ENCODE measurements around the gene SPIB. TPM values are rescaled to one million over a fixed set of nuclear protein-coding genes. Genes with fewer than 3 reads are reported as not detected.
A peak's percentile ranks its signal among the peaks of the same experiment; 100 is the strongest.

Gene SPIB
- polyA plus RNA-seq, 3 donors, result 0.97 to 1.4 (median 0.99) TPM

GRCh38 chr19:50414864-50415660, 3.7 kb upstream of the SPIB start:
- peak in 6 of 11 donors; percentile 36 to 63 (median 50) for DNase-seq (ENCODE audit: extremely low read depth in 1 of 11, low read depth in 9 of 11, low spot score in 4 of 11)

- no peak for DNase-seq (ENCODE audit: extremely low read depth in 1 of 11, low read depth in 9 of 11, low spot score in 4 of 11)
Measured at GRCh38 chr19:50415661-50416033, 3.1 kb upstream of the SPIB start.

GRCh38 chr19:50416034-50416977, 2.4 kb upstream of the SPIB start:
- no peak for DNase-seq (ENCODE audit: extremely low read depth in 1 of 11, low read depth in 9 of 11, low spot score in 4 of 11)

- no peak for DNase-seq (ENCODE audit: extremely low read depth in 1 of 11, low read depth in 9 of 11, low spot score in 4 of 11)
Measured at GRCh38 chr19:50417111-50418081, 1.3 kb upstream of the SPIB start.

GRCh38 chr19:50419022-50419579, 363 bp downstream of the SPIB start:
- DNase-seq (ENCODE audit: extremely low read depth in 1 of 11, low read depth in 9 of 11, low spot score in 4 of 11), result no peak

- DNase-seq (ENCODE audit: extremely low read depth in 1 of 11, low read depth in 9 of 11, low spot score in 4 of 11), result no peak
Measured at GRCh38 chr19:50419580-50420035, 870 bp downstream of the SPIB start.

GRCh38 chr19:50420127-50420526, 1.4 kb downstream of the SPIB start:
- no peak for DNase-seq (ENCODE audit: extremely low read depth in 1 of 11, low read depth in 9 of 11, low spot score in 4 of 11)

- no peak for DNase-seq (ENCODE audit: extremely low read depth in 1 of 11, low read depth in 9 of 11, low spot score in 4 of 11)
Measured at GRCh38 chr19:50420808-50421207, 2.1 kb downstream of the SPIB start.

GRCh38 chr19:50422397-50423278, 3.9 kb downstream of the SPIB start:
- DNase-seq (ENCODE audit: extremely low read depth in 1 of 11, low read depth in 9 of 11, low spot score in 4 of 11), result no peak

- no peak for DNase-seq (ENCODE audit: extremely low read depth in 1 of 11, low read depth in 9 of 11, low spot score in 4 of 11)
Measured at GRCh38 chr19:50423279-50424113, 4.8 kb downstream of the SPIB start.

GRCh38 chr19:50425581-50425980, 6.8 kb downstream of the SPIB start:
- no peak for DNase-seq (ENCODE audit: extremely low read depth in 1 of 11, low read depth in 9 of 11, low spot score in 4 of 11)

- DNase-seq (ENCODE audit: extremely low read depth in 1 of 11, low read depth in 9 of 11, low spot score in 4 of 11), result no peak
Measured at GRCh38 chr19:50427318-50427925, 8.7 kb downstream of the SPIB start.

GRCh38 chr19:50427997-50428425, 9.3 kb downstream of the SPIB start:
- DNase-seq (ENCODE audit: extremely low read depth in 1 of 11, low read depth in 9 of 11, low spot score in 4 of 11), result peak; percentile 47 to 88 (median 82)

GRCh38 chr19:50428772-50429463, 10.2 kb downstream of the SPIB start:
- DNase-seq (ENCODE audit: extremely low read depth in 1 of 11, low read depth in 9 of 11, low spot score in 4 of 11), result no peak

- no peak for DNase-seq (ENCODE audit: extremely low read depth in 1 of 11, low read depth in 9 of 11, low spot score in 4 of 11)
Measured at GRCh38 chr19:50430888-50431342, 12.2 kb downstream of the SPIB start.

Data from renal cortex interstitium (tissue), 11 donors.